ENCODE data around the gene UGT2B10.

DNA sequence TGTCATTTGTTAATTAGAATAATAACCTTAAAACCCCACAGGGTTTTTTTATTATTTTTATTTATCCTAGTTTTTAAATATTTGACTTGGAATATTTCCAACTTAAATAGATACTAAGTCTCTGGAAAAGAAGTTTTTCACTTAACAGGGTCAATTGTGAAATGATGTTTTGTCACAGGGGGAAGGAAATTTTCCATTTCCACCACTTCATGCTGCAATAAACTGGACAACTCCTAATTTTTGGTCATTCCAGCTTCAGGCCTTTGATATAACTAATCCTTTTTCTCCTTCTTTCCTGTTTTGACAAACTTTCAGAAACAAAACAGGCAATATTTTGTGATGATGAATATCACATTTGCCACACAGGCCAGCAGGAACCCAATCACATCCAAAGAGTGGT lies 45.3 kb downstream of the UGT2B10 start:
- TF ChIP-seq, protein P1, sequence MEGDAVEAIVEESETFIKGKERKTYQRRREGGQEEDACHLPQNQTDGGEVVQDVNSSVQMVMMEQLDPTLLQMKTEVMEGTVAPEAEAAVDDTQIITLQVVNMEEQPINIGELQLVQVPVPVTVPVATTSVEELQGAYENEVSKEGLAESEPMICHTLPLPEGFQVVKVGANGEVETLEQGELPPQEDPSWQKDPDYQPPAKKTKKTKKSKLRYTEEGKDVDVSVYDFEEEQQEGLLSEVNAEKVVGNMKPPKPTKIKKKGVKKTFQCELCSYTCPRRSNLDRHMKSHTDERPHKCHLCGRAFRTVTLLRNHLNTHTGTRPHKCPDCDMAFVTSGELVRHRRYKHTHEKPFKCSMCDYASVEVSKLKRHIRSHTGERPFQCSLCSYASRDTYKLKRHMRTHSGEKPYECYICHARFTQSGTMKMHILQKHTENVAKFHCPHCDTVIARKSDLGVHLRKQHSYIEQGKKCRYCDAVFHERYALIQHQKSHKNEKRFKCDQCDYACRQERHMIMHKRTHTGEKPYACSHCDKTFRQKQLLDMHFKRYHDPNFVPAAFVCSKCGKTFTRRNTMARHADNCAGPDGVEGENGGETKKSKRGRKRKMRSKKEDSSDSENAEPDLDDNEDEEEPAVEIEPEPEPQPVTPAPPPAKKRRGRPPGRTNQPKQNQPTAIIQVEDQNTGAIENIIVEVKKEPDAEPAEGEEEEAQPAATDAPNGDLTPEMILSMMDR (IDR thresholded peaks at IDR 0.05): no peak
- no peak for TF ChIP-seq POLR2A (IDR thresholded peaks at IDR 0.05)
